Measurements from ENCODE around the gene NLK.

- TF ChIP-seq MAX (IDR thresholded peaks at IDR 0.05; ENCODE audit: insufficient read depth, insufficient read length), result no peak
- TF ChIP-seq CTCF (IDR thresholded peaks at IDR 0.05; ENCODE audit: extremely low read depth in 1 of 2, insufficient read depth in 1 of 2, low read depth in 1 of 2, low read length in 2 of 2), result no peak
- TF ChIP-seq POLR2A (IDR thresholded peaks at IDR 0.05; ENCODE audit: low read depth, low read length), result no peak
- TF ChIP-seq FOS (IDR thresholded peaks at IDR 0.05; ENCODE audit: borderline replicate concordance, insufficient read depth, low read length), result no peak
- no peak for TF ChIP-seq GATA2 (IDR thresholded peaks at IDR 0.05; ENCODE audit: insufficient read depth, insufficient read length, low read depth, low read length)
- TF ChIP-seq POLR2AphosphoS5 (IDR thresholded peaks at IDR 0.05; ENCODE audit: insufficient read depth, low read depth, low read length), result no peak
- no peak for TF ChIP-seq EZH2 (IDR thresholded peaks at IDR 0.05; ENCODE audit: borderline replicate concordance, low read depth, low read length, severe bottlenecking)
Observed at GRCh38 chr17:28178800-28179199, 136.3 kb downstream of the NLK start.

Data from endothelial cell of umbilical vein (primary cell).